HepG2 (cell line): ENCODE measurements around the gene APC2. TPM values are rescaled to one million over a fixed set of nuclear protein-coding genes. Genes with fewer than 3 reads are reported as not detected.

Experiments used
- ARID4A ChIP-seq: sonication (generic); formaldehyde crosslinking; IDR thresholded peaks from 2 replicates; pipeline ENCODE4 v1.5.0; 2020; ENCODE audit warnings: mild to moderate bottlenecking, missing genetic modification reagents, borderline replicate concordance
- GTF2F1 ChIP-seq: fragments of 150-350 bp; IDR thresholded peaks from 2 replicates; pipeline ENCODE4 v1.6.1; 2014; ENCODE audit warnings: low read length
- MNT ChIP-seq: fragments of 450-650 bp; IDR thresholded peaks from 2 replicates; pipeline ENCODE4 v1.6.1; 2016
- MTA1 ChIP-seq: sonication (generic); formaldehyde crosslinking; IDR thresholded peaks from 2 replicates; pipeline ENCODE4 v1.4.0; 2020; ENCODE audit warnings: missing genetic modification reagents, mild to moderate bottlenecking, borderline replicate concordance
- NFIC ChIP-seq: IDR thresholded peaks from 2 replicates; pipeline ENCODE4 v1.6.1; 2012; ENCODE audit warnings: mild to moderate bottlenecking, low read length, inconsistent platforms
- RAD51 ChIP-seq: fragments of 450-650 bp; IDR thresholded peaks from 2 replicates; pipeline ENCODE4 v1.6.1; 2016; ENCODE audit warnings: borderline replicate concordance
- TARDBP ChIP-seq: sonication (generic); formaldehyde crosslinking; IDR thresholded peaks from 2 replicates; pipeline ENCODE4 v1.8.0; 2022; ENCODE audit warnings: mild to moderate bottlenecking, missing genetic modification reagents
- TEAD3 ChIP-seq: optimal IDR thresholded peaks from 2 replicates; pipeline ENCODE3; 2016; ENCODE audit warnings: borderline replicate concordance
- TGIF2 ChIP-seq: IDR thresholded peaks from 2 replicates; pipeline ENCODE4 v1.6.1; 2016; ENCODE audit warnings: control low read depth, missing compliant biosample characterization
- ZMAT5 ChIP-seq: sonication (generic); formaldehyde crosslinking; IDR thresholded peaks from 2 replicates; pipeline ENCODE4 v1.5.0; 2020; ENCODE audit warnings: mild to moderate bottlenecking, low read depth, missing genetic modification reagents, borderline replicate concordance
- ZNF101 ChIP-seq: sonication (generic); formaldehyde crosslinking; IDR thresholded peaks from 2 replicates; pipeline ENCODE4 v1.4.0; 2020; ENCODE audit warnings: mild to moderate bottlenecking, low read depth, missing genetic modification reagents, borderline replicate concordance
- ZNF598 ChIP-seq: sonication (generic); formaldehyde crosslinking; IDR thresholded peaks from 2 replicates; pipeline ENCODE4 v1.5.1; 2020; ENCODE audit warnings: mild to moderate bottlenecking, missing genetic modification reagents, borderline replicate concordance
- ZNF614 ChIP-seq: IDR thresholded peaks from 2 replicates; pipeline ENCODE4 v1.6.1; 2018; ENCODE audit warnings: missing biosample characterization, missing genetic modification reagents, inconsistent platforms, borderline replicate concordance
- ZNF737 ChIP-seq: sonication (generic); formaldehyde crosslinking; IDR thresholded peaks from 2 replicates; pipeline ENCODE4 v1.5.0; 2020; ENCODE audit warnings: missing genetic modification reagents, mild to moderate bottlenecking, borderline replicate concordance
- ZNF839 ChIP-seq: sonication (generic); formaldehyde crosslinking; IDR thresholded peaks from 2 replicates; pipeline ENCODE4 v1.4.0; 2020; ENCODE audit warnings: missing genetic modification reagents, mild to moderate bottlenecking, borderline replicate concordance
- ZZZ3 ChIP-seq: sonication (generic); formaldehyde crosslinking; IDR thresholded peaks from 2 replicates; pipeline ENCODE4 v1.4.0; 2020; ENCODE audit warnings: missing genetic modification reagents, mild to moderate bottlenecking, borderline replicate concordance
- polyA plus RNA-seq, 8 experiments: library from polyadenylated mRNA; depleted of rRNA in 3 of 8; stranded (reverse) in 7 of 8; unstranded in 1 of 8; fragments of >200 nt; fragmentation: Illumina TruSeq in 4 of 8; extraction: Trizol in 4 of 8; gene quantifications; 2 replicates each; pipeline versions ENCODE4 v1.2.1 to v1.2.3, GENCODE V29; 2011 to 2016; ENCODE audit warnings: low read depth in 4 of 8, missing spikeins in 1 of 8, mixed read lengths in 1 of 8; ENCODE audit not compliant: insufficient read depth in 1 of 8
- total RNA-seq, 5 experiments: library from RNA; depleted of rRNA; stranded (reverse); fragments of >200 nt; fragmentation: Illumina TruSeq; extraction: Trizol; gene quantifications; 2 replicates each; pipeline ENCODE4 v1.2.3, GENCODE V29; 2016; ENCODE audit warnings: low read depth in 1 of 5
- TF ChIP-seq, protein P1 (sequence below): sonication (generic); formaldehyde crosslinking; IDR thresholded peaks from 2 replicates; pipeline ENCODE4 v1.4.0; 2020; ENCODE audit warnings: mild to moderate bottlenecking, low read depth, missing genetic modification reagents
- TF ChIP-seq, protein P2 (sequence below), 2 experiments: sonication (generic) in 1 of 2; formaldehyde crosslinking in 1 of 2; IDR thresholded peaks; 2 replicates each; pipeline versions ENCODE4 v1.5.1 to v1.6.1; 2011 to 2020; ENCODE audit warnings: borderline replicate concordance in 1 of 2, low read depth in 1 of 2, low read length in 1 of 2, mild to moderate bottlenecking in 1 of 2, missing genetic modification reagents in 1 of 2, moderate library complexity in 1 of 2

APC2 gene
- total and polyA plus RNA-seq, 2 of the 13 experiments (the other 11 are each of a cell fraction or from before 2014, with no cell fraction given): 0.08 to 0.22 TPM

DNA sequence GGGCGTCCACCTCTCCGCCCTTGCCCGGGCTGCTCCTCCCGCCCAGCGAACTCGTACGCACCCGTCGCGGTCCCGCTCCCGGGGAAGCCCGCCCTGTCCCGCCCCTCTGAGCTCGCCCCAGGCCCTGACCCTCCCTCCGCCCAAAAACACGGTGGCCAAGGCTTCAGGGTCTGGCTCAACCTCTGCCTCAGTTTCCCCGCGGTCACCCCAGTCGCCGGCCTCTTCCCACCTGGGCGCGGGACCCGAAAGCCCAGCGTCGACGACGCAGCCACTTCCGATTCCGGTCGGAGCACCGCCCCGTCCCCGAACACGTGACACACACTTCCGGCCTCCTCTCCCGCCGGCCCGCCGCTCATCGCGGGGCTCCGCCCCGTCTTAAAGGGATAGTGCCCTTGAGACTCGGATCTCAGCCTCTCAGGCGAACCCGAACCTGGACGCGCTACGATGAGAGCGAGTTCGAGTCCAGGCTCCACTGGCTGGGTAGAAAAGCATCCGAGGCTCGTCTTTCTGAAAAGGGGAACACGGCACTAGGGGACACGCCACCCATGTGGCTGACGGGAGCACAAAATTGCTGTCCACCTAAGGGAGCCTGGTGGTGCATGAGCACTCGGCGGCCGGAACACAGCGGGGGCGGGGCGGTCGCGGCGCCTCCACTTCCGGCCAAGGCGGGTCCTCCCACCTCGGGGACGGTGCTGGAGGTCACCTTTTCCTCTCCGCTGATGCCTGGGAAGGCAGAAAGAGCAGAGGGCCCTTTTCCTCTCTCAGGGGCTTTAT is 29.2 kb downstream of the APC2 start, which contains the start of gene C19orf25 (continued):
- TF ChIP-seq MNT: peak; percentile 58
- TF ChIP-seq ZNF737 (CRISPR knock-in tag): no peak
- TF ChIP-seq, protein P1, sequence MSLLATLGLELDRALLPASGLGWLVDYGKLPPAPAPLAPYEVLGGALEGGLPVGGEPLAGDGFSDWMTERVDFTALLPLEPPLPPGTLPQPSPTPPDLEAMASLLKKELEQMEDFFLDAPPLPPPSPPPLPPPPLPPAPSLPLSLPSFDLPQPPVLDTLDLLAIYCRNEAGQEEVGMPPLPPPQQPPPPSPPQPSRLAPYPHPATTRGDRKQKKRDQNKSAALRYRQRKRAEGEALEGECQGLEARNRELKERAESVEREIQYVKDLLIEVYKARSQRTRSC (CRISPR knock-in tag): no peak
- TF ChIP-seq GTF2F1: no peak
- peak; percentile 95 for TF ChIP-seq RAD51
- TF ChIP-seq TEAD3 (CRISPR knock-in tag): no peak
- peak; percentile 19; the same call in 1 of the 2 replicates for TF ChIP-seq TGIF2 (CRISPR knock-in tag)
- no peak for TF ChIP-seq ZMAT5 (CRISPR knock-in tag)
- TF ChIP-seq ZZZ3: no peak
- TF ChIP-seq NFIC: no peak
- TF ChIP-seq ZNF839 (CRISPR knock-in tag): peak; percentile 50; the same call in 1 of the 2 replicates
- no peak for TF ChIP-seq ZNF101 (CRISPR knock-in tag)
- TF ChIP-seq, protein P2, sequence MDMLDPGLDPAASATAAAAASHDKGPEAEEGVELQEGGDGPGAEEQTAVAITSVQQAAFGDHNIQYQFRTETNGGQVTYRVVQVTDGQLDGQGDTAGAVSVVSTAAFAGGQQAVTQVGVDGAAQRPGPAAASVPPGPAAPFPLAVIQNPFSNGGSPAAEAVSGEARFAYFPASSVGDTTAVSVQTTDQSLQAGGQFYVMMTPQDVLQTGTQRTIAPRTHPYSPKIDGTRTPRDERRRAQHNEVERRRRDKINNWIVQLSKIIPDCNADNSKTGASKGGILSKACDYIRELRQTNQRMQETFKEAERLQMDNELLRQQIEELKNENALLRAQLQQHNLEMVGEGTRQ (IDR thresholded peaks at IDR 0.05; ENCODE audit: low read depth, low read length): peak; percentile 92
- TF ChIP-seq, protein P2 (CRISPR knock-in tag; IDR thresholded peaks at IDR 0.05; ENCODE audit: borderline replicate concordance): peak; percentile 95; the same call in 1 of the 2 replicates
- peak; percentile 85; the same call in 1 of the 2 replicates for TF ChIP-seq ZNF598 (CRISPR knock-in tag)
- TF ChIP-seq ARID4A: peak; percentile 84; the same call in 1 of the 2 replicates
- TF ChIP-seq ZNF614 (CRISPR knock-in tag): no peak; the same call in 1 of the 2 replicates
- TF ChIP-seq TARDBP: peak; percentile 81
- no peak for TF ChIP-seq MTA1 (CRISPR knock-in tag)
